Retina (tissue), 1 donor: Measurements from ENCODE around the gene ZNF133.
"Not testable (repeated sequence)": the region's sequence is repeated elsewhere in the genome, so short reads cannot be mapped to it uniquely, and the experiment has no call there.

ENCODE experiments used
- DNase-seq: peaks from one replicate; pipeline ENCODE4 v3.0.0-alpha.2; 2016

ZNF133 gene

GRCh38 chr20:18287915-18288748 lies at the start of gene ZNF133:
Gene ZNF133, plus strand, starts transcription at chr20:18288527. Its CDS starts 17,160 bp downstream, at chr20:18305687.
- peak; percentile 100 for DNase-seq

- DNase-seq, result no peak
These were observed 47.3 kb upstream of the ZNF133 start for GRCh38 chr20:18240997-18241396.

- no peak for DNase-seq
These were observed 44.5 kb upstream of the ZNF133 start for GRCh38 chr20:18243802-18244201.

- DNase-seq, result not testable (repeated sequence)
These were observed 39.8 kb upstream of the ZNF133 start for GRCh38 chr20:18248545-18248944.

- no peak for DNase-seq
These were observed 38.1 kb upstream of the ZNF133 start for GRCh38 chr20:18250217-18250616.

- DNase-seq, result no peak
These were observed 35.5 kb upstream of the ZNF133 start for GRCh38 chr20:18252597-18253451.

DNA sequence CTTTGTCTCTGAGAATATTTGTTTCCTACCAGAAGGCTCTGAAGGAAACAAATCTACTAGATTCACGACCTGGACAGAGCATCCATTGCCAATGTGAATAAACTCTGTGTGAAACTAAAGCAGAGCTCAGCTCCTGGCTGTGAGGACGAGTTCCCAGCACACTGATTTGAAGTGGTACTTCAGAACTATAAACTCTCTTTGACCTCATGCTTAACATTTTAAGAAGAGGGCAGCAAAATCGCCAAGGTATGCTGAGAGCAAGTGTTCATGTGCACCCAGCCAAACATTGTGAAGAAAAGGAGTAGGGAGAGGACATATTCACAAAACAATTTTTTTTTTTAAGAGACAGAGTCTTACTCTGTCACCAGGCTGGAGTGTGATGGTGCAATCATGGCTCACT lies 33.7 kb upstream of the ZNF133 start:
- no peak for DNase-seq

- no peak for DNase-seq
These were observed 32.8 kb upstream of the ZNF133 start for GRCh38 chr20:18255526-18255925.

DNA sequence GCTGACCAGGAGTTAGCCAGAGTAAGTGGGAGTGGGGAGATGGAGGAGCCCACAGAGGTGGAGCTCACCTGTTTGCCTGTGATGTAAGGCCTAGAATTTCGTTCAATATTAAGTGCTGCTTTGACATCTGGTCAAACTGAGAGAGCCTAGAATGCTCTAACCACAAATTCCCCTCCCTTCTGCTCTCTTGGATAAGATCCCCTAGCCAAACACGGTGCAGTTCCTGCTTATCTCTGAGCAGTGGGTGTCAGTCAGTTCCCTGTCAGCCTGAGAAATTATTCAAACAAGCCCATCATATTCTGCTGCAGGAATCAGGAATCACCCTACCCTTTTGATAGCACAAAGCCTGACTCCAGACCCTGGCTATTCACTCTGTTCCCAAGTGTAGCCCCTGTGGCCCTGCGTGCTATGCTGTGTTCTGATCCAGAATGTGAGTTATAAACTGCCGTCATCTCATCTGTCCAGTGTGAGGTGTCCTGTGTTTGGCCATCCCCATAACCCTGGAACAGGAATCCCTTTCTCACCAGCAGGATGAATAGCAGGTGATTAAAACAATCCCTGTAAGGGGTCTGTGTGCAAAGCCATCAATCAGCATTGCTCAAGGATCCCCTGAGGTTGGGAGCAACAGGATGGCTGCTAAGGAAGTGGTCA lies 31.8 kb upstream of the ZNF133 start:
- DNase-seq, result no peak

- no peak for DNase-seq
These were observed 30.0 kb upstream of the ZNF133 start for GRCh38 chr20:18258126-18258860.

DNA sequence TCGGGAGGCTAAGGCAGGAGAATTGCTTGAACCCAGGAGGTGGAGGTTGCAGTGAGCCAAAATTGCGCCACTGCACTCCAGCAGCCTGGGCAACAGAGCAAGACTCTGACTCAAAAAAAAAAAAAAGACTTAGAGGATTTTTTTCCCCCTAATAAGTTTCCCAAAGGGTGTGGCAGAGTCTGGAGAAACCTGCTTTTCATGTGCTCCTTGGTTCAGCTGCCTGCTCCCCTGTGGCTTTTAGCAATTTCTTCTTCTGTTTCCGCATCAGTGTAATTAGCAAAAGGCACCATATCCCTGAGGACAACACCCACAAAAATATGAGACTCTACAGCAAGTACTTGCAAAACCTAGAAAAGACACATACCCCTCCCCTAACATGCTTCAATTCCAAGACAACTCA lies 28.6 kb upstream of the ZNF133 start:
- no peak for DNase-seq

DNA sequence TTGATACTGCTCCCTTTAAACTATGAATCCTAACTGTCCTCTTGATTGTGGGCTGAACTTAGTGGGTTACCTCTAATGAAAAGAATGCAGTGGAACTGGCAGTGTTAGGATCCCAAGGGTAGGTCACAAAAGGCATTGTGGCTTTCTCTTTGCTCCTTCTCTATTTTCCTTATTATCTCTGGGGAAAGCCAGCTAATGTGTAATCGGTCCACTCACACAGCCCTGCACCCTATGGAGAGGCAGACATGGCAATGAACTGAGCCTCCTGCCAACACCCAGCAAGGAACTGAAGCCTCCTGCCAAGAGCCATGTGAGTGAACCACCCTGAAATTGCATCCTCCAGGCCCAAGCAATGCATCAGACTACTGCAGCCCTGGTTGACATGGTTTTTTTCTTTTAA lies 24.6 kb upstream of the ZNF133 start:
- DNase-seq, result no peak

- DNase-seq, result no peak
These were observed 22.9 kb upstream of the ZNF133 start for GRCh38 chr20:18265441-18265840.

GRCh38 chr20:18266282-18266681 lies 22.0 kb upstream of the ZNF133 start:
- no peak for DNase-seq

GRCh38 chr20:18267815-18268214 lies 20.5 kb upstream of the ZNF133 start:
- peak; percentile 69 for DNase-seq

GRCh38 chr20:18271160-18271559 lies 17.2 kb upstream of the ZNF133 start:
- no peak for DNase-seq

DNA sequence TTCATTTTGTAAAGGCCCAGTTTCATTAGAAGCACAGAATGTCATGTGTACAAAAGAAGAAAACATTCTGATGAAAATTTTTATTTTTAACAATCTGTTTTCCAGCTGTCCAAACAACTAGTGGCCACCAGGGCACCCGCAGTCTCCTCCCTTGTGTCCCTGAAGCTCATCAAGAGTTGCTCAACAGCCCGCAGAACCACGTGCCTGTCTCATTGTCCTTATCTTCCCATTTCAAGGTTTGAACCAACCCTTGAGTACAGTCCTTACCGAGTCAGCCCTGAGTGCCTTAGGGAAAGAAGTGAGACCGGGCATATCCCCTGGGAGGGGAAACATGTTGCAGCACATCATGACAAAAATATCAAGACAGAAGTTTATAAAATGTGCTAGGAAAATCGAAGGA lies 15.9 kb upstream of the ZNF133 start:
- no peak for DNase-seq

- no peak for DNase-seq
These were observed 14.6 kb upstream of the ZNF133 start for GRCh38 chr20:18273738-18274137.

- DNase-seq, result not testable (repeated sequence)
These were observed 12.4 kb upstream of the ZNF133 start for GRCh38 chr20:18275960-18276359.

GRCh38 chr20:18276821-18277220 lies 11.5 kb upstream of the ZNF133 start:
- DNase-seq, result peak; percentile 80

GRCh38 chr20:18279242-18279641 lies 9.1 kb upstream of the ZNF133 start:
- no peak for DNase-seq

DNA sequence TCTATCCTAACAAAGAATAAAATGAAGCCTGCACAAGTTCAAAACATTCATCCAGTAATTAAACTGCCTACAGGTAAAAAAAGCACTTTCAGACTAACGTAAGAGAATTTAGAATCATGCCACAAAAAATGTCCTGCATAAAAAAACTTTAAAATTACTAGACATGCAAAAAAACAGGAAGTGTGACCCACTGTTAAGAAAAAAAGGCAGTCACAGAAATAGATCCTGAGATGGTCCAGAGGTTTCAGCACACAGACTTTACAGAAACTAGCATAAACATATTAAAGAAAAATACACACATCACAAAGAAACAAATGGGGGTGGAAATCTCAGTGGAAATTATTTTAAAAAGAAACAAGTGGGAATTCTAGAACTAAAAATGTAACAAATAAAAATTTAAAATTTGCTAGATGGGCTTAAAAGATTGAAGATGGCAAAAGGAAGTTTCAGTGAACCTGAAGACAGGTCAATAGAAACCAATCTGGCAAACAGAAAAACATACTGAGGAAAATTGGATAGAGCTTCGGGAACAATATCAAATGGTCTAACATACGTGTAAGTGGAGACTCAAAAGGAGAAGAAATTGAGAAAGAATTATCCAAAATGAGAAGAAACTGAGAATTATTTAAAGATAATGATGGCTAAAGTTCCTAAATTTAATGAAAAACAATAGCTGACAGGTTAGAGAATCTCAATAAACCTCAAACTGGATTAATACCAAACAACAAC lies 3.4 kb upstream of the ZNF133 start:
- DNase-seq, result no peak
